NCI-H345 (cell line): ENCODE data around the gene CREBRF.
"Not testable (repeated sequence)": the region's sequence is repeated elsewhere in the genome, so short reads cannot be mapped to it uniquely, and the experiment has no call there.

ENCODE experiments used
- DNase-seq: peaks from one replicate; lab custom pipeline; 2025; lab: John Stamatoyannopoulos, UW

The CREBRF gene, protein sequence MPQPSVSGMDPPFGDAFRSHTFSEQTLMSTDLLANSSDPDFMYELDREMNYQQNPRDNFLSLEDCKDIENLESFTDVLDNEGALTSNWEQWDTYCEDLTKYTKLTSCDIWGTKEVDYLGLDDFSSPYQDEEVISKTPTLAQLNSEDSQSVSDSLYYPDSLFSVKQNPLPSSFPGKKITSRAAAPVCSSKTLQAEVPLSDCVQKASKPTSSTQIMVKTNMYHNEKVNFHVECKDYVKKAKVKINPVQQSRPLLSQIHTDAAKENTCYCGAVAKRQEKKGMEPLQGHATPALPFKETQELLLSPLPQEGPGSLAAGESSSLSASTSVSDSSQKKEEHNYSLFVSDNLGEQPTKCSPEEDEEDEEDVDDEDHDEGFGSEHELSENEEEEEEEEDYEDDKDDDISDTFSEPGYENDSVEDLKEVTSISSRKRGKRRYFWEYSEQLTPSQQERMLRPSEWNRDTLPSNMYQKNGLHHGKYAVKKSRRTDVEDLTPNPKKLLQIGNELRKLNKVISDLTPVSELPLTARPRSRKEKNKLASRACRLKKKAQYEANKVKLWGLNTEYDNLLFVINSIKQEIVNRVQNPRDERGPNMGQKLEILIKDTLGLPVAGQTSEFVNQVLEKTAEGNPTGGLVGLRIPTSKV

DNA sequence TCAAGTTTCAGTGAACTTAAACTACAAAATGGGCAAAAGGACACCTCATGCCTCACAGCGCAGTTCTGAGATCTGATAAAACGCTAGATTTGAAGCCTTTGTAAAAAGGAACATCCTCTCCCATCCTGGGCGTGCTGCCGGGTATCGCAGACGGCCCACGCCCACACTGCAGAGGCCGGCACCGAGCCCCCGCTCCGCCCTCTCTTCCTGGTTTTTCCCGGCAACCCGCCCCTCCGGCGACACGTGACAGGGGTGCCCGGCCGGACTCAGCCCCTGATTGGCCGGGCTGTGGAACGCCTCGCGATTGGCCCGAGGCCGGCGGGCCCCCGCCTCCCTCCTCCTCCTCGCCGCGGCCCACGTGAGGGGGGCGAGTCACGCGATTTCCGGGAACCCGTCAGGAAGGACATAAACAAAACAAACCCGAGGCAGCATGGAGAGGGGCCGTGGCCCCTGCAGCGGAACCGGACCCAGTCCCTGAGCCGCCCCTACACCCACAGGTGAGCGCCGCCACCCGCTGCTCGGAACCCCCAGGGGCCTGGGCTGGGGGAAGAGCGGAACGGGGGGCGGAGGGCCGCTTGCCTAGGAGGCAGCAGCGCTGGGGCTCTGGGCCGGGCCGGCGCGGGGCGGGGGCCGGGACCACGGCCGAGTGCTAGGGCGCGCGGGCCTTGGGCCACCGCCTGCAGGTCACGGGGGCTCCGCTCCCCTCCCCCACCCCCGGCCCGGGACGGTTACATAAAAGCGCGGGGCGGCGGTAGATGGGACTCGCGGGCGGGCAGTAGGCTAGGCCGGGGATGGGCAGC lies at the start of gene CREBRF:
Gene CREBRF (plus strand): TSS at position 370 of the 800 bp plus-strand sequence. CDS start 24,424 bp downstream, outside the sequence.
- peak; percentile 98 for DNase-seq

DNA sequence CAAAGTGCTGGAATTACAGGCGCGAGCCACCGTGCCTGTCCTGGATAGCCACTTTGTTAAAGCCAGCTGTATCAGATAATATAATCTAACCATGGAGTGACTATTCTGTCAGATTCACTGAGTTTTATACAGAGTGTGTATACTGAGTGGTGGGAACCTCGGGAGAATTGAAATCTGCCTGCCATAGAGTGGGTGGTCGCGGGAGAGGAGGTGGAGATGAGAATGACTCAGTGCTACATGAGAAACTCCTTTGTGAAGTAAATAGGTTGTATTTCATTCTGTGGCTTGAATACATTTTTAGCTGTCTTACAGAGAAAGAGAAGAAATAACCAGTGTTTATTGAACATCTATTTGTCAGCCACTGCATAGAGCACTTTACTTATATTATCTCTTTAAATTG lies 46.1 kb upstream of the CREBRF start:
- DNase-seq: no peak

DNA sequence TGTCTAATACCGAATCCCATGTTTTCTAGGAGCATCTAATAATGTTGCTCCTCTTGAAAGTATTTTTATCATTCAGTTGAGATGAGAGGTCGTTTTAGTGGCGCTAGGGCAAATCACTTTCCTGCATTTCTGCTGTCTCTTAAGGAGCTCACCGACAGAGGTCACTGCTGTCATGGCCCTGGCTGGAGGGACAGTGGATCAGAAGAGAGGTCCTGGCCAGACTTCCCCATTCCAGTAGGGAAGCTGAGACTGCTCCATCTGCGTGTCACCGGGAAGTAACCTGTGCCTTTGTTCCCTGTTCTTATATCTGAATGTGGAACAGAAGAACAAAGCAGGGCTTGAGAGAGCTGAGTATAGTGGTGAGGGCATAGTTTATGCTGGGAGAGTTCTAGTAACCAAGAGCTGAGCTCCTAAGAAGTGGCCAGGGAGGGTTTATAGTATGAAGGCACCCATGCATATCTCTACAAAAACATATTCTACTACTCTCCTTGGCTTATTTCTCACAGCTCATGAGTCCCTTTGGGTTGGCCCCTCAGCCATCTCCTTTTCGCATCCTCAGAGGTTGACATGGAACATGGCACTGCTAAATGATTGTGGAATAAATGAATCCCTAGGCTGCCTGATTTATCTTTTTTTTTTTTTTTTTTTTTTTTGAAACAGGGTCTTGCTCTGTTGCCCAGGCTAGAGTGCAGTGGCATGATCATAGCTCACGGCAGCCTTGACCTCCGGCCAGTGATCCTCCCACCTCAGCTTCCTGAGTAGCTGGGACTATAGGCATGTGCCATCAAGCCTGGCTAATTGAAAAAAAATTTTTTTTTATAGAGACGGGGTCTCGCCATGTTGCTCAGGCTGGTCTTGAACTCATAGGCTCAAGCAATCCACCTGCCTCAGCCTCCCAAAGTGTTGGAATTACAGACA lies 45.3 kb upstream of the CREBRF start:
- no peak for DNase-seq

DNA sequence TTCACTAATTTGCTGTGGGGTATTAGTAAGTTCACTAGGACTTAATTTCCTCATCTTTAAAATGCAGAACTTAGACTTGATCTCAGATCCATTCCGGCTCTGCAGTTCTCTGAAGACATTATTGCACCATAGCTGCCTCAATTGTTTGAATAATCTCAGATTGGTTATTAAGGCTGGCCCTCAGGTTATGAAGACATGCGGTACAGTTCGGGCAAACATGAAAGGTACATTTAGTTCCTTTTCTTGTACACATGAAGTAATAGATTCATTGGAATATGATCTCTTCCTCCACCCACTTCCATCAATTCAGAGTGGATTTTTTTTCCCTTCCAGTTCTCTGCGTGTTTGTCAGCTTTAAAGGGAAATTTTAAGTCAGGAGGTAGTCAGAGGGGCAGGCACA lies 44.6 kb upstream of the CREBRF start:
- no peak for DNase-seq

DNA sequence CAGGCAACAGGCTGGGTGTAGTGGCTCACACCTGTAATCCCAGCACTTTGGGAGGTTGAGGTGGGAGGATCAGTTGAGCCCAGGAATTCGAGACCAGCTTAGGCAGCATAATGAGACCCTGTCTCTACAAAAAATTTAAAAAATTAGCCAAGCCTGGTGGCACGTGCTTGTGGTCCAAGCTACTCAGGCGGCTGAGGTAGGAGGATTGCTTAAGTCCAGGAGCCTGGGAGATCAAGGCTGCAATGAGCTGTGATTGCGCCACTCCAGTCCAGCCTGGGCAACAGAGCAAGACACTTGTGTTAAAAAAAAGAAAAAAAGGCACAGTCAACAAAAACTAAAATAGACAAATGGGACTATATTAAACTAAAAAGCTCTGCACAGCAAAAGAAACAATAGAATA lies 43.3 kb upstream of the CREBRF start:
- no peak for DNase-seq

DNA sequence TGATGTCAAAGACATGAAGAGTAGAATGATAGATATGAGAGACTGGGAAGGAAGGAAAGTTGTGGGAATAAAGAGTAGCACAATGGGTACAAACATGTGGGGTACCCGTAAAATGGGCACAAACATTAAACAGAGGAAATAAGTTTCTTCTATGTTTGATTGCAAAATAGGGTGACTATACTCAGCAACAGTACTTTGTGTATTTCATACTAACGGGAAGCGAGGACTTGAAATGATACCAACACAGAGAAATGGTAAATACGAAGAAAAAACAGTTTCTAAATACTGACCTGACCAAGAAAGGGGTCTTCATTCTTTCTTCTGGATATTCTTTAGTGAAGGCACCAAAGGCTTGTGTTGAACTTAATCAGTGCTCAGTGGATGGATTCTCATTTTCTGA lies 41.5 kb upstream of the CREBRF start:
- DNase-seq: no peak

DNA sequence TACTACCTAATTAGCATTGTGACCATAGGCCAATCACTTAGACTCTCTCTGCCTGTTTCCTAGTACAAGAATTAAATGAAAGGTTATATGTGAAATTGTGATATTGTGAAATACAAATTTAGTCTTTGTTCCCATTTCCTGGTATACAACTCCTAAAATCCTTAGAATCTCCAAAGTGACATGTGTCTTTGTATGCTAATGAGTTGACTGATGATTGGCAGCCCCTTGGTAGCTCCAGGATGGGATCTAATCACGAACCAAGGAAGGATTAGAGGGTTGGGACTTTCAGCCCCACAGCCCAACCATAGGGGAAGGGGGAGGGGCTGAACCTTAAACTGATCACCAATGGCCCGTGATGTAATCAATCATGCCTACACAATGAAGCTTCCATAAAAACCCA lies 41.0 kb upstream of the CREBRF start:
- DNase-seq: no peak

DNA sequence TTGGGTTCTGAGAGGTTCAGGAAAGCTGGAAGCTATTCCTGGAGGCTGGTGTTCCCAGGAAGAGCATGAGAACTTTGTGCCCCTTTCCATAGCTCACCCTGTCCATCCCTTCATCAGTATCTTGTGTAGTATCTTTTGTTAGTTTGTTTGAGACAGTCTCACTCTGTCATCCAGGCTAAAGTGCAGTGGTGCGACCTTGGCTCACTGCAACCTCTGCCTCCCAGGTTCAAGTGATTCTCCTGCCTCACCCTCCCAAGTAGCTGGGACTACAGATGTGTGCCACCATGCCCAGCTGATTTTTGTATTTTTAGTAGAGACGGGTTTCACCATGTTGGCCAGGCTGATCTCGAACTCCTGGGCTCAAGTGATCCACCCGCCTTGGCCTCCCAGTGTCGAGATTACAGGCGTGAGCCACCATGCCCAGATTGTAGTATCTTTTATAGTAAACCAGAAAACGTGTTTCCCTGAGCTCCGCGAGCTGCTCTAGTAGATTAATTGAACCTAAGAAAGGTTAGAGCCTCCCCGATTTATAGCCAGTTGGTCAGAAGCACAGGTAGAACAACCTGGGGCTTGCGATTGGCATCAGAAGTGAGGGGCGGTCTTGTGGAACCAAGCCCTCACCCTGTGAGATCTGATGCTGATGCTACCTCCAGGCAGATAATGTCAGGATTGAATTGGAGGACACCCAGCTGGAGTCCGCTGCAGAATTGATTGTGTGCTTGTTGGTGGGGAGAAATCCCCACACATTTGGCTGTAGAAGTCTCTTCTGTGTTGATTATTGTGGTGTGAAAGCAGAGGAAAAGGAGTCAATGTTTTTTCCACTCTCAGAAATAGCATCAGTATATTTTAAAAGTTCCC lies 40.3 kb upstream of the CREBRF start:
- DNase-seq: no peak

DNA sequence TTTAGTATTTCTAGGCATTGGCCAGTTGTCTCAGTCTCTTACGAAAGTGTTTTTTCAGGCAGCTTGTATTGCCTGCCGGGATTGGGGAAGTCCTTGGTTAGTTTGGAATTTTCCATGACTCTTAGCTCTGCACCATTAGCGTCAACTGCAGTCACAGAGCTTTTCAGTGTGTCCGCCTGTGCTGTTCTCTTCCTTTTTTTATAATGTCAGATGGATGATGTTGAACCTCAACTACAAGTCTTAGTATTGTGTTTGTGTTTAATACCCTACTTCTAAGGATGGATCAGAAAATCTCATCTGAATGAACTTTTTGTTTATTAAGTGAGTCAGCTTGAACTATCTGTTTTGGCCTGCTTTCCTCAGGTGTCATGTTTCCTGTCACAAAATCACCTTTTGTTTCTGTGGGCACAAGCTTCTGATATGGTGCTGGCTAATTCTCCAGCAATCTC lies 39.5 kb upstream of the CREBRF start:
- peak; percentile 2 for DNase-seq

DNA sequence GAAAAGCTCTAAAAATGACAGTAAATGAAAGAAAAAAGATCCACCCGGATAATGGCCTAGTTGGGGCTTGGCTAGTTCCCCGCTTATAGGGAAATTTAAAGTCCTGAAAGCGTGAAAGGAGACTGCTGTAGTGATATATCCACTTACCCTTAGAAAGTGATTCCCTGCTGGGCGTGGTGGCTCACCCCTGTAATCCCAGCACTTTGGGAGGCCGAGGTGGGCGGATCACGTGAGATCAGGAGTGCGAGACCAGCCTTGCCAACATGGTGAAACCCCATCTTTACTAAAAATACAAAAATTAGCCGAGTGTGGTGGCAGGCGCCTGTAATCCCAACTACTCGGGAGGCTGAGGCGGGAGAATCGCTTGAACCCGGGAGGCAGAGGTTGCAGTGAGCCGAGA lies 39.1 kb upstream of the CREBRF start:
- not testable (repeated sequence) for DNase-seq

DNA sequence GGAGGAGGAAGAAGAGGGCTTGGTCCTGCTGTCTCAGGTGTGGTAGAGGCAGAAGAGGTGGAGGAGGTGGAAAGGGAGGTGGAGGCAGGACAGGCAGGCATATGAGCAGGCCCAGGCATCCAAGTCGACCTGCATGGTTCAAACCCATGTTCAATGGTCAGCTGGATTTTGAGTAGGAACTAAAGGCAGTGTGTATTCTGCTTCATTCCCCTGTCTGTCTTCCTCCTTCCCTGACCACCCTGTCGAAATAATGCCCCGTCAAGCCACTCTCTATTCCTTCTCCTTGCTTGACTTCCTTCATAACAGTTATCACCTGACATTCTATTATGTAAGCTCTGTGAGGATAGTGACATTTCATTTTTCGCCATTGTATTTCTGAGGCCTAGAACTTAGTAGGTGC lies 37.8 kb upstream of the CREBRF start:
- no peak for DNase-seq

DNA sequence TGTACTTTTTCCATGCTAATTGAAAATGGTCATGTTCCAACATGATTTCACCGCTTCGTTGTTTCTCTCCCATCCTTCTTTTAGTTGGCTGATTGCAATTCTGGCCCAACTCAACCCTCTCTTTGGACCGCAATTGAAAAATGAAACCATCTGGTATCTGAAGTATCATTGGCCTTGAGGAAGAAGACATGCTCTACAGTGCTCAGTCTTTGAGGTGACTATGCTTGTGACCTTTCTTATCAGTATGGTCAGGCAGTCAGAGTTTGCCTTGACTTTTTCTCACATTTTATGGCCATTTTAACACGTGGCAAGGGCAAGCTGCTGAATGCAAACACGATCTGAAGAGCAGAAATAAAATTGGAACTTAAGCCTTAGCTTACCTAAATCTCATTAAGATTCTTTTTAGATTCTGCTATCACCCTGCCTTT lies 36.0 kb upstream of the CREBRF start:
- DNase-seq: no peak

DNA sequence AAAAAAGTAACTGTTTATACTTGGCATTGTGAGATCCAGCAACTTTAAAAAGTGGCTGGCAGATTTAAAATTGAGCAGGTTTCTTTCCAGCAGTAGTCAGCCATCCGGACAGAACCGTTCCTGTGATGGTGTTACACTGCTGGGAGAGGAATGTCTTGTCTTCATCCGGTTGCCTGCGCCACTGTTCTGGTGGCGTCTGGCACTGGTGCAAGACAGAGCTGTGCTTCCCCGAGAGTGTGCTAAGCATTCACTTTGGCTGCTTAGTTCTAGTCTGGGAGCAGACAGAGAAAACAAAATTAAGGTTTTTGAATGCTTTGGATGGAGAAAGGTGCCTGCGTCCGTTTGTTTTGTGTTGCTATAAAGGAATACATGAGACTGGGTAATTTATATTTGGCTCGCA lies 35.5 kb upstream of the CREBRF start:
- no peak for DNase-seq

DNA sequence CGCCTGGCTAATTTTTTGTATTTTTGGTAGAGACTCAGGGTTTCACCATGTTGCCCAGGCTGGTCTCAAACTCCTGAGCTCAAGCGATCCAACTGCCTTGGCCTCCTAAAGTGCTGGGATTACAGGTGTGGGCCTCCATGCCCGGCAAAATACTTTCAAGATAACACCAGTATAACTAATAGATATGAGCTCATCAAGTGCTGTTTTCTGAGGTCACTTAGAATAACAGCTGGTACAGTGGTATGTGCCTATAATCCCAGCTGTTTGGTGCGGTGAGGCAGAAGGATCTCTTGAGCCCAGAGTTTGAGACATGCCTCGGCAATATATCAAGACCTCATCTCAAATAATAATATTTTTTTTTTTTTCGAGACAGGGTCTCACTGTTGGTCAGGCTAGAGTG lies 30.5 kb upstream of the CREBRF start:
- DNase-seq: no peak

DNA sequence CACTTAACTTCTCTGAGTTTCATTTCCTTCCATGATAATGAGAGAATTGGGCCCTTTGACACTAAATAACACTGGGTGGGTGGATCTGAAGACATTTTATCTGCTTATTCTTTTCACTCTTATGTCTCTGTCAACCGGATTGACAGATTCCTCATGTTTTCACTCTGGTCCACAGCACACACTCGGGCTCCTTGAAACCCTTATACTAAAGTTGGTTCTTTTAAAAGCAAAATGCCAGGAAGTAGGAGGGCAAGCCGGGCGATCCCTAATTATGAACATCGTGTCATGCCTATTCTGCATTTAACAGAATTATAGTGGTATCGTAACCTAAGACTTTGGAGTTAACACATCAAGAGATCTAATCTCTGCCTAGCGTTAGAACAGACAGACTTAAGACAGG lies 28.2 kb upstream of the CREBRF start:
- no peak for DNase-seq

DNA sequence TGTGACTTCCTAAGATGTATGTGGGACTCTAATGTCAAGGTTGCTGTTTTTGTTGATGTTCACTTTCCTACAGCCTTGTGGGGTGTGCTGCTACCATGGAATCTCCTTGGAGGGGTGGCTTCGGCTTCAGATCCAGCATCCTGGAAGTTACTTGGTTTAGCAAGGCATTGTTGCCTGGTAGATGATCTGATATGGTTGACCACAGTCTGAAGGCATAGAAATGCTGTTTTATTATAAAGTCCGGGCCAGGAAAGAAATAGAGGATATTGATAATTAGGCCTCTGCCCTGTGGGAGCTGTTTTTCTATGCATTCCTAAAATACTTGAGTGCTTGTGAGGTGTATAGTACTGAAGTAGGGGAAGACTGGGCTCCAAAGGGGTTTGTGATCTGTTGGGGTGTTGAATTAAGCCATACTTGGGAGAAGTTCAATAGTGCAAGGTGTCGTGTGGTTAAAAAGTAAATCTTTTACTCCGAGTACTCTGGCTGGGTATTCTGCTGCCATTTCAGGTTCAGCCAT lies 27.3 kb upstream of the CREBRF start:
- no peak for DNase-seq

DNA sequence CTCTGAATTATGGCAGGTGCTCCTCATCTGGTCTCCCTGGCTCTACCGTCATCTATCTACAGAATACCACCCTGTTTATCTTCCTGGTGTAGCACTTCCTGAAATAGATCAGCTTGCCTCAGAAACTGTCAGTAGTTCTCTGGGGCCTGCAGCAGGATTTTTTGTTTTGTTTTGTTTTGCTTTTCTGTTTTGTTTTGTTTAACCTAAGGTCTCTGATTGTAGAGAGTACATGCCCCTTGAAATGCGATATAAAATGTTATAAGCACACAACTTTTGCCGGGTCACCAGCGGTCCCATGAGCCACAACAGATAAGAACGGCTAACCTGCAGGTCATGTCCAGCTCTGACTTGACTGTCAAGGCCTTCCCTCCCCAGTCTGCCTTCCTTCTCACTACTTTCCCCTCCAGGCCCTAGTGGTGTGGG lies 26.6 kb upstream of the CREBRF start:
- DNase-seq: no peak

DNA sequence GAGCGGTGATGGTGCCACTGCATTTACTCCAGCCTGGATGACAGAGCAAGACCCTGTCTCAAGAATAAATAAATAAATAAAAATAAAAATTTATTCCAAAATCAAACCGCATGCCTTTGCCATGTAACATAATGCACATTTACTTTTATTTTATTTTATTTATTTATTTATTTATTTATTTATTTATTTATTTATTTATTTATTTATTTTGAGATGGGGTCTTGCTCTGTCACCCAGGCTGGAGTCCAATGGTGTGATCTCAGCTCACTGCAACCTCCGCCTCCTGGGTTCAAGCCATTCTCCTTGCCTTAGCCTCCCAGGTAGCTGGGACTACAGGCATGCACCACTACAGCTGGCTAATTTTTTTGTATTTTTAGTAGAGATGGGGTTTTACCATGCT lies 24.1 kb upstream of the CREBRF start:
- DNase-seq: not testable (repeated sequence)

DNA sequence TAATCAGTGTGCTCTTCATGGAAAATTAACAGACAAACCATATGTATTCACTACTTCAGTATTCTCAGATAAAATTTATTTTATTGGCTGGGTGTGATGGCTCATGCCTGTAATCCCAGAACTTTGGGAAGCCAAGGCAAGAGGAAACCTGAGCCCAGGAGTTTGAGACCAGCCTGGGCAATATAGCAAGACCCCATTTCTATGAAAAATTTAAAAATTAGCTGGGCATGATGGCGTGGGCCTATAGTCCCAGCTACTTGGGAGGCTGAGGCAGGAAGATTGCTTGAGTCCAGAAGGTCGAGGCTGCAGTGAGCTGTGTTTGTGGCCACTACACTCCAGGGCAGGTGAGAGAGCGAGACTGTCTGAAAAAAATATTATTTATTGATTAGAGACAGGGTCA lies 23.4 kb upstream of the CREBRF start:
- no peak for DNase-seq

DNA sequence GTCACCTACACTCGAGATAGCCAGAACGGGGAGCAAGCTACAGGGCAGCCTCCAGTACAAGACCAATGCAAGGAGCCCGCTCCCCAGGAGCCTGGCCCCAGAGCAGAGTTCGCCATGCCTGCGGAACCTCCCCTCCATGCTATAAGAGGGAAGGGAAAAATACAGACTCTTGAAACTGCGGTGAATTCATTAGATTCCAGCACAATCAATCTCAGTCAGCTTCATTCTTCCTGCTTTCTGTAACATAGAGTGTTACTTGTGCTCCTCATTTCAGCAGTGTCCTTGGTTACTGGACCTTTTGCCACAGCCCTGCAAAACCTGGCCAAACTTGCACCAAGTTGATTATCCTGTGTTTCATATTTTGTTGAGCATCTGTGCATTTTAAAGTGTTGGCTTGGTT lies 22.2 kb upstream of the CREBRF start:
- no peak for DNase-seq
